Stimulated activated CD8-positive, alpha-beta memory T cell treated with anti-CD3 and anti-CD28 coated beads, Interleukin-7, amount 100 ng/mL, for 24 hours (primary cell): ENCODE measurements around the gene AMBRA1.

Experiments used
- DNase-seq: peaks from one replicate; pipeline ENCODE4 v3.0.0-alpha.2; 2020; ENCODE audit warnings: low read depth

AMBRA1 gene

GRCh38 chr11:46472662-46472994 lies 121.2 kb downstream of the AMBRA1 start:
- no peak for DNase-seq

GRCh38 chr11:46471943-46472661 lies 121.7 kb downstream of the AMBRA1 start:
- no peak for DNase-seq

- DNase-seq: no peak
Observed at GRCh38 chr11:46469926-46470325, 123.9 kb downstream of the AMBRA1 start.

- no peak for DNase-seq
Observed at GRCh38 chr11:46465683-46466082, 128.1 kb downstream of the AMBRA1 start.

GRCh38 chr11:46463701-46464421 lies 130.0 kb downstream of the AMBRA1 start:
- DNase-seq: no peak

GRCh38 chr11:46461461-46461927 lies 132.3 kb downstream of the AMBRA1 start:
- DNase-seq: no peak

GRCh38 chr11:46458491-46458890 lies 135.3 kb downstream of the AMBRA1 start:
- DNase-seq: no peak

- no peak for DNase-seq
Observed at GRCh38 chr11:46457659-46458424, 136.0 kb downstream of the AMBRA1 start.

- DNase-seq: no peak
Observed at GRCh38 chr11:46457021-46457420, 136.8 kb downstream of the AMBRA1 start.

GRCh38 chr11:46456269-46457001 lies 137.4 kb downstream of the AMBRA1 start:
- DNase-seq: no peak

GRCh38 chr11:46455834-46456233 lies 138.0 kb downstream of the AMBRA1 start:
- no peak for DNase-seq

GRCh38 chr11:46452918-46453517 lies 140.8 kb downstream of the AMBRA1 start:
- no peak for DNase-seq

GRCh38 chr11:46451759-46452158 lies 142.1 kb downstream of the AMBRA1 start:
- no peak for DNase-seq

GRCh38 chr11:46450846-46451477 lies 142.9 kb downstream of the AMBRA1 start:
- DNase-seq: no peak

- no peak for DNase-seq
Observed at GRCh38 chr11:46447544-46447943, 146.3 kb downstream of the AMBRA1 start.

- no peak for DNase-seq
Observed at GRCh38 chr11:46445920-46446771, 147.7 kb downstream of the AMBRA1 start.

GRCh38 chr11:46445192-46445919 lies 148.5 kb downstream of the AMBRA1 start:
- DNase-seq: no peak

GRCh38 chr11:46444305-46444704 lies 149.5 kb downstream of the AMBRA1 start:
- no peak for DNase-seq

GRCh38 chr11:46438211-46438610 lies 155.6 kb downstream of the AMBRA1 start:
- DNase-seq: no peak
